ENCODE measurements around the gene RAB9A. TPM values are rescaled to one million over a fixed set of nuclear protein-coding genes. Genes with fewer than 3 reads are reported as not detected.

The RAB9A gene
- total and polyA plus RNA-seq, 7 experiments from 2014 or later: 10.1 to 22.8 (median 18.3) TPM

DNA sequence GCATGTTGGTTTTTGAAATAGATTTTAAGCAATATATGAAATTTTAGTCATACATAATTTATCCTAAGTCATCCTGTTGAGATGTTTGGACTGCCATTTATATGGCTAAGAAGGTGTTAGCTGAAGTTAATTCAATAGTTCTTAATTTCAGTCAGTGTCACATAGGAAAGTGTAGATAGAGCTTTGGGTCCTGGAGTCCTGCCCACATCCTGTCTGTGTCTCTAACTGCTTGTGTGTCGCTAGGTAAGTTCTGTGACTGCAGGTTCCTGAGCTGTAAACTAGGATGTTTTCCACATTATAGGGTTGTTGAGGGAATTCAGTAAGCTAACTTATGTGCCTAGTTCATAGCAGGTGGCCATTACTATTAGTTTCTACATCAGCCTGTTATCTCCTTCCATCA is 66.3 kb downstream of the RAB9A start:
- no peak overlapping the region for H3K27ac ChIP-seq (ENCODE audit: low read depth, low read length)
- H3K9me3 ChIP-seq (ENCODE audit: control insufficient read depth in 2 of 3, low read length in 3 of 3): no peaks in the 10 kb centered on the region
- POLR2A ChIA-PET: interaction anchor here (0.7 to 1.4 kb wide), 2 partner anchors 20 to 68 kb away, joined by 3 to 6 read pairs; partner anchors contain the start of genes OFD1 and TRAPPC2
- peaks cover 6 to 25% (median 13%) of the 10 kb centered on the region in 7 donors for H3K4me1 Mint-ChIP-seq
- H3K36me3 ChIP-seq (ENCODE audit: control insufficient read depth in 2 of 3, insufficient read depth in 3 of 3, low read length in 3 of 3): peaks cover 10 to 36% (median 21%) of the 10 kb centered on the region in 3 experiments
- H3K27me3 ChIP-seq (ENCODE audit: control insufficient read depth in 2 of 2, insufficient read depth in 2 of 2, low read length in 2 of 2): no peaks in the 10 kb centered on the region
- intact Hi-C loops (cut with micrococcal nuclease): no loop called here
- peak overlapping the region in 2 of 9 donors; percentile 69 to 74 for H3K27ac Mint-ChIP-seq
- DNase-seq (peak in 4 of 9 donors; percentile 13 to 19 (median 16)), ATAC-seq (peak; percentile 62)
- no peak overlapping the region for H3K4me3 Mint-ChIP-seq
- no peaks in the 10 kb centered on the region for H3K27me3 Mint-ChIP-seq
- CTCF ChIA-PET: interaction anchor here (0.6 to 0.7 kb wide), 2 partner anchors 65 to 475 kb away, joined by 3 to 4 read pairs; no protein-coding TSS in a partner anchor
- no peaks in the 10 kb centered on the region for H3K9me3 Mint-ChIP-seq
- H3K4me3 ChIP-seq (ENCODE audit: low read length): no peak overlapping the region
- H3K4me1 ChIP-seq (ENCODE audit: control insufficient read depth in 2 of 2, insufficient read depth in 2 of 2, low read length in 2 of 2): peaks cover 4 to 8% of the 10 kb centered on the region in 2 donors
- peaks cover 4 to 23% (median 10%) of the 10 kb centered on the region in 5 donors for H3K36me3 Mint-ChIP-seq

DNA sequence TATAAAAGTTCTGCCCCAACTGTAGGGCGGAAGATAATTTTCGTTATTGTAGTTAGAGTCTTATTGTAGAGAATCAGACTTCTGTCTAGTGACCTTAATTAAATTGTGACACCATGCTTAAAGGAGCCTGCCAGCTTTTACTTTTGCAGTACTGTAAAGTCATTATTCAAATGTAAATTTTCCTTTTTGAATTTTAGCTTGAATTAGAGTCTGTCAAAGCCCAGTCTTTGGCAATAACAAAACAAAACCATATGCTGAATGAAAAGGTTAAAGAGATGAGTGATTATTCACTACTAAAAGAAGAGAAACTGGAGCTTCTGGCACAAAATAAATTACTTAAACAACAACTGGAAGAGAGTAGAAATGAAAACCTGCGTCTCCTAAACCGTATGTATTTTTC is 67.5 kb downstream of the RAB9A start:
- H3K36me3 Mint-ChIP-seq: peaks cover 4 to 29% (median 15%) of the 10 kb centered on the region in 5 donors
- peaks cover 6 to 21% (median 13%) of the 10 kb centered on the region in 7 donors for H3K4me1 Mint-ChIP-seq
- intact Hi-C loops (cut with micrococcal nuclease): no loop called here

GRCh38 chrX:13759152-13759718 is 70.3 kb downstream of the RAB9A start:
- Mint-ChIP-seq H3K4me3 (no peak overlapping the region), H3K27me3 (no peaks in the 10 kb centered on the region), H3K27ac (peak overlapping the region in 3 of 9 donors; percentile 22 to 40 (median 32)), H3K36me3 (peaks cover 4 to 22% (median 12%) of the 10 kb centered on the region in 5 donors), H3K4me1 (peaks cover 0 to 14% (median 10%) of the 10 kb centered on the region in 7 donors), H3K9me3 (no peaks in the 10 kb centered on the region)
- H3K27me3 ChIP-seq (ENCODE audit: control insufficient read depth in 2 of 2, insufficient read depth in 2 of 2, low read length in 2 of 2): no peaks in the 10 kb centered on the region
- CTCF ChIA-PET: interaction anchor here (0.5 kb wide), 1 partner anchor 971 kb away, joined by 3 read pairs; no protein-coding TSS in a partner anchor
- H3K4me1 ChIP-seq (ENCODE audit: control insufficient read depth in 2 of 2, insufficient read depth in 2 of 2, low read length in 2 of 2): peaks cover 4 to 5% of the 10 kb centered on the region in 2 donors
- H3K36me3 ChIP-seq (ENCODE audit: control insufficient read depth in 2 of 3, insufficient read depth in 3 of 3, low read length in 3 of 3): peaks cover 9 to 60% (median 21%) of the 10 kb centered on the region in 3 experiments
- H3K9me3 ChIP-seq (ENCODE audit: control insufficient read depth in 2 of 3, low read length in 3 of 3): no peaks in the 10 kb centered on the region
- DNase-seq (no peak), ATAC-seq (peak; percentile 34)
- no peak overlapping the region for H3K4me3 ChIP-seq (ENCODE audit: low read length)
- intact Hi-C loops (cut with micrococcal nuclease): no loop called here
- no peak overlapping the region for H3K27ac ChIP-seq (ENCODE audit: low read depth, low read length)
- POLR2A ChIA-PET: no interaction called here

More for the DNA sequence above, 67.5 kb downstream of the RAB9A start:
- Mint-ChIP-seq H3K27ac (no peak overlapping the region), H3K27me3 (no peaks in the 10 kb centered on the region), H3K4me3 (no peak overlapping the region), H3K9me3 (no peaks in the 10 kb centered on the region)
- no peak overlapping the region for H3K4me3 ChIP-seq (ENCODE audit: low read length)
- DNase-seq: no peak
- no peaks in the 10 kb centered on the region for H3K27me3 ChIP-seq (ENCODE audit: control insufficient read depth in 2 of 2, insufficient read depth in 2 of 2, low read length in 2 of 2)
- peaks cover 4 to 5% of the 10 kb centered on the region in 2 donors for H3K4me1 ChIP-seq (ENCODE audit: control insufficient read depth in 2 of 2, insufficient read depth in 2 of 2, low read length in 2 of 2)
- ATAC-seq: no peak
- POLR2A ChIA-PET: no interaction called here
- H3K9me3 ChIP-seq (ENCODE audit: control insufficient read depth in 2 of 3, low read length in 3 of 3): no peaks in the 10 kb centered on the region
- peaks cover 14 to 44% (median 21%) of the 10 kb centered on the region in 3 experiments for H3K36me3 ChIP-seq (ENCODE audit: control insufficient read depth in 2 of 3, insufficient read depth in 3 of 3, low read length in 3 of 3)
- CTCF ChIA-PET: interaction anchor here (0.8 kb wide), 1 partner anchor 24 kb away, joined by 3 read pairs; no protein-coding TSS in a partner anchor
- no peak overlapping the region for H3K27ac ChIP-seq (ENCODE audit: low read depth, low read length)

Other genes with a start within 250 kb of the RAB9A start
- 10 to 100 TPM in 1 of 5 experiments, not detected in 4; 12.6 TPM for gene EGFL6, start 119.5 kb upstream of the RAB9A start, total RNA-seq
- not detected for gene EGFL6, start 119.5 kb upstream of the RAB9A start, polyA plus RNA-seq
- gene TCEANC, start 36.0 kb upstream of the RAB9A start, total RNA-seq: 10 to 100 TPM in 3 of 5 experiments, 1 to 10 TPM in 2; 5.0 to 17.5 (median 11.4) TPM
- gene TCEANC, start 36.0 kb upstream of the RAB9A start, polyA plus RNA-seq: 10 to 100 TPM in 1 of 2 donors, 1 to 10 TPM in 1; 9.0 to 12.4 TPM
- 10 to 100 TPM; 20.7 to 31.1 (median 23.5) TPM for gene TRAPPC2, start 45.5 kb downstream of the RAB9A start, total RNA-seq
- gene TRAPPC2, start 45.5 kb downstream of the RAB9A start, polyA plus RNA-seq: 10 to 100 TPM; 17.8 to 33.5 TPM
- 100 to 1,000 TPM in 2 of 5 experiments, 10 to 100 TPM in 3; 30.4 to 142 (median 72.5) TPM for gene OFD1, start 45.6 kb downstream of the RAB9A start, total RNA-seq
- 10 to 100 TPM; 30.4 to 32.7 TPM for gene OFD1, start 45.6 kb downstream of the RAB9A start, polyA plus RNA-seq
- not detected for gene GPM6B, start 128.0 kb downstream of the RAB9A start, total RNA-seq
- gene GPM6B, start 128.0 kb downstream of the RAB9A start, polyA plus RNA-seq: under 1 TPM; 0.18 to 0.27 TPM